Measurements from ENCODE around the gene PACRG. TPM values are rescaled to one million over a fixed set of nuclear protein-coding genes. Genes with fewer than 3 reads are reported as not detected.

Gene PACRG
- polyA plus RNA-seq, 1 of the 3 experiments (the other 2 are of a cell fraction): 0.56 TPM

GRCh38 chr6:162704001-162704400 lies 23.8 kb upstream of the PACRG start:
- Histone ChIP-seq H3K27ac (ENCODE audit: low read depth in 2 of 2, low read length in 1 of 2) (no peak overlapping the region), H3K4me3 (ENCODE audit: low read depth in 2 of 2, low read length in 1 of 2) (no peak overlapping the region), H3F3A (replicated peaks; ENCODE audit: insufficient read depth) (no peaks in the 10 kb centered on the region), H2AFZ (ENCODE audit: low read depth) (no peak overlapping the region), H3K9me2 (no peaks in the 10 kb centered on the region), H3K36me3 (replicated peaks in 1 of 2; ENCODE audit: control insufficient read depth in 1 of 2, insufficient read depth in 2 of 2, low read length in 1 of 2) (no peaks in the 10 kb centered on the region), H3K9ac (no peak overlapping the region), H4K20me1 (ENCODE audit: insufficient read depth) (no peaks in the 10 kb centered on the region), H3K4me2 (no peak overlapping the region), H3K27me3 (ENCODE audit: insufficient read depth) (no peaks in the 10 kb centered on the region), H3K79me2 (ENCODE audit: insufficient read depth) (no peaks in the 10 kb centered on the region), H3K9me3 (no peaks in the 10 kb centered on the region), H3K4me1 (ENCODE audit: control insufficient read depth in 1 of 2, insufficient read depth in 2 of 2, low read depth in 1 of 2, low read length in 1 of 2) (peaks cover 0 to 8% of the 10 kb centered on the region in 2 experiments; a peak in 2 of 4 replicates)
- DNase-seq: no peak
- TF ChIP-seq EP300 (IDR thresholded peaks at IDR 0.05; ENCODE audit: borderline replicate concordance in 1 of 2, low read depth in 1 of 2, low read length in 1 of 2) (no peak), EZH2phosphoT487 (IDR thresholded peaks at IDR 0.05; ENCODE audit: borderline replicate concordance, low read depth) (no peak), POLR2AphosphoS5 (IDR thresholded peaks at IDR 0.05; ENCODE audit: low read depth, low read length) (no peak), FOSL2 (IDR thresholded peaks at IDR 0.05; ENCODE audit: borderline replicate concordance, low read depth) (no peak), CTCF (IDR thresholded peaks at IDR 0.05) (no peak), MXI1 (IDR thresholded peaks at IDR 0.05; ENCODE audit: low read depth, low read length) (no peak), RCOR1 (IDR thresholded peaks at IDR 0.05; ENCODE audit: low read length) (no peak), REST (IDR thresholded peaks at IDR 0.05; ENCODE audit: low read depth, low read length) (no peak), RXRA (IDR thresholded peaks at IDR 0.05; ENCODE audit: borderline replicate concordance, low read depth) (no peak), TAF1 (IDR thresholded peaks at IDR 0.05; ENCODE audit: borderline replicate concordance, low read depth, low read length) (no peak), TCF12 (IDR thresholded peaks at IDR 0.05) (no peak), USF1 (IDR thresholded peaks at IDR 0.05; ENCODE audit: borderline replicate concordance, low read depth) (no peak), TEAD4 (IDR thresholded peaks at IDR 0.05; ENCODE audit: borderline replicate concordance, insufficient read depth) (no peak), CHD2 (IDR thresholded peaks at IDR 0.05; ENCODE audit: low read length, partially characterized antibody) (no peak), GATA2 (CRISPR knock-in tag; IDR thresholded peaks at IDR 0.05) (no peak)
- TF ChIP-seq, protein P1, sequence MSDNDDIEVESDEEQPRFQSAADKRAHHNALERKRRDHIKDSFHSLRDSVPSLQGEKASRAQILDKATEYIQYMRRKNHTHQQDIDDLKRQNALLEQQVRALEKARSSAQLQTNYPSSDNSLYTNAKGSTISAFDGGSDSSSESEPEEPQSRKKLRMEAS (IDR thresholded peaks at IDR 0.05; ENCODE audit: low read depth): no peak
- TF ChIP-seq, protein P2, sequence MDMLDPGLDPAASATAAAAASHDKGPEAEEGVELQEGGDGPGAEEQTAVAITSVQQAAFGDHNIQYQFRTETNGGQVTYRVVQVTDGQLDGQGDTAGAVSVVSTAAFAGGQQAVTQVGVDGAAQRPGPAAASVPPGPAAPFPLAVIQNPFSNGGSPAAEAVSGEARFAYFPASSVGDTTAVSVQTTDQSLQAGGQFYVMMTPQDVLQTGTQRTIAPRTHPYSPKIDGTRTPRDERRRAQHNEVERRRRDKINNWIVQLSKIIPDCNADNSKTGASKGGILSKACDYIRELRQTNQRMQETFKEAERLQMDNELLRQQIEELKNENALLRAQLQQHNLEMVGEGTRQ (IDR thresholded peaks at IDR 0.05; ENCODE audit: borderline replicate concordance, low read depth, low read length): no peak
- ChIA-PET CTCF (no interaction called here), POLR2A (no interaction called here)
- 54% methylated on average over 2 of the region's 4 CpGs for WGBS (ENCODE audit: low lambda C conversion rate)
